HG03565 (cell line): ENCODE measurements around the gene NTSR1.

ENCODE experiments used
- ATAC-seq: cut with Tn5 transposase; IDR thresholded peaks from one replicate; pipeline ENCODE4 v1.9.1; 2021; ENCODE audit warnings: mild to moderate bottlenecking, moderate library complexity; ENCODE audit not compliant: unreplicated experiment

The NTSR1 gene

GRCh38 chr20:62706857-62707256 is 1.8 kb upstream of the NTSR1 start:
- ATAC-seq = no peak

GRCh38 chr20:62707276-62707920 is 1.2 kb upstream of the NTSR1 start:
- ATAC-seq = no peak

GRCh38 chr20:62707921-62708521 is 615 bp upstream of the NTSR1 start:
- ATAC-seq = no peak

- no peak for ATAC-seq
Observed at GRCh38 chr20:62709537-62709905, 885 bp downstream of the NTSR1 start.

- no peak for ATAC-seq
Observed at GRCh38 chr20:62710221-62710885, 1.7 kb downstream of the NTSR1 start.

- no peak for ATAC-seq
Observed at GRCh38 chr20:62710886-62711702, 2.5 kb downstream of the NTSR1 start.

GRCh38 chr20:62711703-62712101 is 3.1 kb downstream of the NTSR1 start:
- ATAC-seq = no peak

- no peak for ATAC-seq
Observed at GRCh38 chr20:62712606-62713005, 4.0 kb downstream of the NTSR1 start.

GRCh38 chr20:62714006-62714405 is 5.4 kb downstream of the NTSR1 start:
- no peak for ATAC-seq

- ATAC-seq = no peak
Observed at GRCh38 chr20:62714799-62715198, 6.2 kb downstream of the NTSR1 start.

GRCh38 chr20:62715201-62715600 is 6.6 kb downstream of the NTSR1 start:
- no peak for ATAC-seq

- ATAC-seq = no peak
Observed at GRCh38 chr20:62716198-62716940, 7.7 kb downstream of the NTSR1 start.

GRCh38 chr20:62716941-62717310 is 8.3 kb downstream of the NTSR1 start:
- ATAC-seq = no peak

- ATAC-seq = no peak
Observed at GRCh38 chr20:62717933-62718332, 9.3 kb downstream of the NTSR1 start.

GRCh38 chr20:62718546-62718945 is 9.9 kb downstream of the NTSR1 start:
- no peak for ATAC-seq

- no peak for ATAC-seq
Observed at GRCh38 chr20:62719250-62719935, 10.8 kb downstream of the NTSR1 start.

GRCh38 chr20:62721511-62722370 is 13.1 kb downstream of the NTSR1 start:
- ATAC-seq = no peak

- ATAC-seq = no peak
Observed at GRCh38 chr20:62722627-62723026, 14.0 kb downstream of the NTSR1 start.

GRCh38 chr20:62723351-62723750 is 14.7 kb downstream of the NTSR1 start:
- ATAC-seq = no peak
